HG02798 (cell line): ENCODE results near the gene TMEM25.
"Not testable (repeated sequence)": the region's sequence is repeated elsewhere in the genome, so short reads cannot be mapped to it uniquely, and the experiment has no call there.

ENCODE experiments used
- ATAC-seq: cut with Tn5 transposase; IDR thresholded peaks from one replicate; pipeline ENCODE4 v1.9.1; 2021; ENCODE audit warnings: mild to moderate bottlenecking; ENCODE audit not compliant: unreplicated experiment, poor library complexity

TMEM25 gene

DNA sequence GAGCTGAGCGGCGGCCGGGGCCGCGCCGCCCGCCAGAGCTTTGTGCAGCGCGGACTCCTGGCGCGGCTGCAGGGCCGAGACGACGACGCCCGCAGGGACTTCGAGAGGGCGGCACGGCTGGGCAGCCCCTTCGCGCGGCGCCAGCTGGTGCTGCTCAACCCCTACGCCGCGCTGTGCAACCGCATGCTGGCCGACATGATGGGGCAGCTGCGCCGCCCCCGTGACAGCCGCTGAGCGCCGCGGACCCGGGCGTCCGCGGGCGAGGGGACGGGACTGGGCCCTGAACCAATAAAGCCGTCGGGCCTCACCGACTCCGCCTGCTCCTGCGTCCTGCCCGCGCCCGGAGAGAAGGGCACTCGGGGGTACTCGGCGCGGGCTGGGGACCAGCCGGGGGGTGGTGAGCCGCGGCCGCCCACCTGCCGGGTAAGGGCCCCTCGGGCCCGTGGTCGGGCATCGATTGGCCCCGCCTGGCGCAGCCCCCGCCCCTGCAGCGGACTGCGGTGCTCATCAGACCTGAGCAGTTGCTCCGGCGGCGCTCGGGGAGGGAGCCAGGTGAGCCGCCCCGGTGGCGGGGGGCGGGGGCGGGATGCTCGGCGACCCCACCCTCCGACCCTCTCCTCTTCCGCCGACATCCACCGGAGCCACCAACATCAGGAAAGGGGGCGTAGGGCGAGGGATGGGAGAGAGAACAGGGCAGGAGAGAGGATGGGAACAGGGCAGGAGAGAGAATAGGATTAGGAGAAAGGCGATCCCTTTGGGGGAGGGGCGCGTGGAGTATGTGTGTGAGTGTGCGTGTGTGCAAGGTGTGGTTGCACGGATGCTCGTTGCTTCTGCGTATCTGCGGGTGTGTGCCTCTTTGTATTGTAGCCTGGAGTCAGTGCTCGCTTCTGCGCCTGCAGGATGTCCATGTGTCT, at the start of gene TMEM25:
TMEM25 (plus strand) TSS at position 510 of the 914 bp plus-strand sequence. CDS start 610 bp downstream, outside the sequence.
- peak; percentile 72 for ATAC-seq

- not testable (repeated sequence) for ATAC-seq
Measured at GRCh38 chr11:118481238-118481637, 49.8 kb upstream of the TMEM25 start.

- no peak for ATAC-seq
Measured at GRCh38 chr11:118484405-118484804, 46.6 kb upstream of the TMEM25 start.

DNA sequence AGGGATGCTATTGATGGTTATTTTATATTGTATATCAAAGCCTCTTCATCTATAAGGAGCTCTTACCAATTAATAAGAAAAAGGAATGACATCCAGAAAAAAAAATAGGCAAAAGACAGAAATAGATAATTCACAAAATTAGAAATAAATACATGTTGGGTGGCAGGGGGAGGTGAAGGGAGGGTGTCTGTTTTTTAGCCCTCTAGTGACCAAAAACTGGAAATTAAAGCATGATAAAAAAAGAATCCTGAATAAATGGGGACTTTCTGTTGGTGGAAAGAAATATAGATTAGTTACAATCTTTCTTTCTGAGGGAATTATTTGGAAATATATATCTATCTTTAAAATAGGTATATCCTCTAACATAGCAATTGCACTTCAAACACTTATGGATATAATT, 45.7 kb upstream of the TMEM25 start:
- ATAC-seq: no peak

GRCh38 chr11:118488480-118489109, 42.4 kb upstream of the TMEM25 start:
- ATAC-seq: no peak

DNA sequence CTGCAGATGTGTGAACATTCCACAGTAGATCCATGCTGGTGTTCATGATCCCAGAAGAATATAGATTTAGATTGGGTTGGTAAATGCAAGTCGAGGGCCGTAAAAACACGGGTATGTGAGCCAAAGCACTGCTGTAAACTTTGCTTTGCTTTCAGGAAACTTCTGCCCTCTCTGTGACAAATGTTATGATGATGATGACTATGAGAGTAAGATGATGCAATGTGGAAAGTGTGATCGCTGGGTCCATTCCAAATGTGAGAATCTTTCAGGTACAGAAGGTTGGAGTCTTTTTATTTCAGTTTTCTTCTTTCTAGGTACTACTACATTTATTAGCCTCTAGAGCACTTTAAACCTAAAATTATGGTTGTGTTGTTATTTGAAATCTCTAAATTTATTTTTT, 40.0 kb upstream of the TMEM25 start:
- no peak for ATAC-seq

DNA sequence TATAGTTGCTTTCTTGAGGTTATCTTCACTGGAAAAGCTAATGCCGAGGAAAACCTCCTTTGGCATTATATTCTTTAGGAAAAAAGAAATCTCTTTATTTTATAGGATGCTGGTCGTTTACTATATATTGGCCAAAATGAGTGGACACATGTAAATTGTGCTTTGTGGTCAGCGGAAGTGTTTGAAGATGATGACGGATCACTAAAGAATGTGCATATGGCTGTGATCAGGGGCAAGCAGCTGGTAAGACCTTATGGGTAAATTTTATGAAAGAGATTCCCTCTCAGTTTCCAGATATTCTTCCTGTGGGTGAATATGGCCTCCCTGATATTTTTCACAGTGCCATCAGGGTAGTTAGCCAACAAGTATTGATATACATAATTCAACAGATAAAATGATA, 33.2 kb upstream of the TMEM25 start:
- no peak for ATAC-seq

GRCh38 chr11:118503216-118503615, 27.8 kb upstream of the TMEM25 start:
- ATAC-seq: no peak

- ATAC-seq: no peak
Measured at GRCh38 chr11:118511601-118512000, 19.4 kb upstream of the TMEM25 start.

- no peak for ATAC-seq
Measured at GRCh38 chr11:118514103-118514502, 16.9 kb upstream of the TMEM25 start.

GRCh38 chr11:118519549-118519948, 11.4 kb upstream of the TMEM25 start:
- ATAC-seq: no peak

- ATAC-seq: no peak
Measured at GRCh38 chr11:118521892-118522311, 9.1 kb upstream of the TMEM25 start.

- ATAC-seq: no peak
Measured at GRCh38 chr11:118522571-118523072, 8.4 kb upstream of the TMEM25 start.

- no peak for ATAC-seq
Measured at GRCh38 chr11:118524356-118524755, 6.6 kb upstream of the TMEM25 start.

- ATAC-seq: no peak
Measured at GRCh38 chr11:118524757-118525470, 6.1 kb upstream of the TMEM25 start.

DNA sequence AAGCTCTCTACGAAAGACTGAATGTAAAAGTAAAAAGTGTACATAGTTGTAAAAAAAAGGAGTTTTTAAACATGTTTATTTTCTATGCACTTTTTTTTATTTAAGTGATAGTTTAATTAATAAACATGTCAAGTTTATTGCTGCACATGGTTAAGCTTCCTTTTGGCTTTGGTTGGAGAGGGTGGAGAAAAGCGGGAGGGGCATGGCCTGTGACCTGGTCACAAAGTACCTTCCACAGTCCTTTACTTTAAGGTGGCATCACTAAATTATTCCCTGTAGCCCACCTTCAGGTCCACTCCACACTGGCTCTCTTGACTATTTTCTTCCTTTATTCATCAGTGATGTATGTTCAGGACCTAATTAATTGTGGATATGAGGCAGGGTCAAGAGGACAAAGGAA, 4.3 kb upstream of the TMEM25 start:
- no peak for ATAC-seq

DNA sequence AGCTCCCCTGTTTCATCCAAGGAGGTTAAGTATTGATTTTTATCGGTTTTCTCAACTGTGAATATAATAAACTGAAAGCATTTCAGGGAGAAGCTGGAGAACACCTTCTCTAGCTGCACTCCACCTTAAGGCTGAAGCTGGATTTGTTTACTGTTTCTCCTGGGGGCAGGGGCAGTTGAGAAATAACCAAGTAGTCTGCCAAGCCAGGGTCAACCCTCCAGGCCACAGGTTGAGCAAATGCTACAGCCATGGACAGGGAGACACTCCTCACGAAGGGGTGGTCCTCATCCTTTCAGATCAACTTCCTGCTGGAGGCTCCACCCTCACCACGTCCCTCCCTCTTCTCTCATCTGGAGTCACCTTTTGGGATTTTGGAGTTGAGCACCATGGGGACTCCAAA, 3.9 kb upstream of the TMEM25 start, which contains the start of gene TTC36:
TTC36 (plus strand) TSS at position 366 of the 400 bp plus-strand sequence; CDS start at position 387, 21 bp downstream.
- no peak for ATAC-seq

GRCh38 chr11:118528511-118528910, 2.5 kb upstream of the TMEM25 start:
- no peak for ATAC-seq

DNA sequence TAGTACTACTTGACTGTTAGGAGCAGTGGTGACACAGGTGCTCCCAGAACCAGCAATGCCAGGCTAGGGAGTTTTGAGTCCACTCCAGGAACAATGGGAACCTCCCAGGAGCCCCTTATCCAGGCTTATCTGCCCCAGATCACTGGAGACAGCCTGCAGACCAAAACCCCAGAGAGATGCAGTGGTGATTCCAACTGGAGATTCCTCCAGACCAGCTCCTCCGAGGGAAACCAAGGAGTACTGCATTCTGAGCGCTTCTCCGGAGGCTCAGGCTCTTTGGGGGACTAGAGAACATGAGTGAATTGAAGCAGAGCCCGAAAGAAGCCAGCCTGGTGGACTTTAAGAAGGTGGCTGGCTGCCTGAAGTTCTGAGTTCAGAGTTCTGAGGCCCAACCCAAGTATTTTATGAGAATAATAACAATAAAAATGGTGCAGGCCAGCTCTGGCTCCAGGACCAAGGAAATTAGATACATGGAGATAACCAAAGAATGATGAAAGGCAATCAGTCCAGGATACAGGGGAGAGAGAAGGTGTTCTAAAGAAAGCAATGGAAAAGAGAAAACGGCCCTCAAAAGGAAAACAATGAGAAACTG, 1.3 kb upstream of the TMEM25 start:
- ATAC-seq: no peak

- ATAC-seq: no peak
Measured at GRCh38 chr11:118530180-118530682, 761 bp upstream of the TMEM25 start.
